HG03066 (cell line): ENCODE results near the gene AUTS2.
"Not testable (repeated sequence)": the region's sequence is repeated elsewhere in the genome, so short reads cannot be mapped to it uniquely, and the experiment has no call there.

Source experiments
- ATAC-seq: cut with Tn5 transposase; IDR thresholded peaks from one replicate; pipeline ENCODE4 v1.9.1; 2021; ENCODE audit warnings: low read depth; ENCODE audit not compliant: unreplicated experiment

The AUTS2 gene

GRCh38 chr7:70347463-70348254 is 749.4 kb downstream of the AUTS2 start:
- ATAC-seq = peak; percentile 96

DNA sequence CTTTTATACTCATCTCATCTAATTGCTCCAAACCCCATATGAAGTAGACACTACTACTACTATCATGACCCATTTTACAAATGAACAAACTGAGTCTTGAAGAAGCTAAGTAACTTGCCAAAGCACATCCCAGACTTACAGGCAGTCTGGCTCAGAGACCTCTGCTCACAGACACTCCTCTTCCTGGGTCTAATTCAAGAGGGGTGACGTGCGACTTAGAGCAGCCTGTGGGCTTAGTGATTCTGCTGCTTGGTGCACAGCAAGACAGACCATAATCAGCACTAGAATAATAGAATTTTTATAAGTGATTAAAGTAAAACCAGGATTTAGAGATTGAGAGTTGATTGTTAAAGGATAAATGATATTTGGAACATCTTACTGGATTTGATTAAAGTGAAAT is 750.8 kb downstream of the AUTS2 start:
- no peak for ATAC-seq

DNA sequence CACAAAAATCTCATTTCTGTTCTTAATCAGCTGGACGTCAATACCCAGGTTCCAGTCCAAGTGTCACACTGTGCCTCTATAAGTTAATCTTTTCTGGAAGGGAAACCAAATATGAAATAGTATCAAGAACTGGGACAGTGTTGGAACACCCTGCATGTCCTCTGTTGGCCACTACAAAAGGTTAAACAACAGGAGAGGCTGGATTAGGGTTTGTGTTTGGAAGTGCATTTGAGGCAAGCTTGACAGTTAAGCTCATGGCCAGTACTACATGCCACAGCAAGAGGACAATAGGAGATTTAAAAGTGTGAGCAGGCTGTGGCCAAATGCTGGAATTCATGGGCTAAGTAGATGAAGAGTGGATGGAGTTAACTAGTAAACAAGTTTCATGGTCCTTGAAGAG is 751.5 kb downstream of the AUTS2 start:
- no peak for ATAC-seq

DNA sequence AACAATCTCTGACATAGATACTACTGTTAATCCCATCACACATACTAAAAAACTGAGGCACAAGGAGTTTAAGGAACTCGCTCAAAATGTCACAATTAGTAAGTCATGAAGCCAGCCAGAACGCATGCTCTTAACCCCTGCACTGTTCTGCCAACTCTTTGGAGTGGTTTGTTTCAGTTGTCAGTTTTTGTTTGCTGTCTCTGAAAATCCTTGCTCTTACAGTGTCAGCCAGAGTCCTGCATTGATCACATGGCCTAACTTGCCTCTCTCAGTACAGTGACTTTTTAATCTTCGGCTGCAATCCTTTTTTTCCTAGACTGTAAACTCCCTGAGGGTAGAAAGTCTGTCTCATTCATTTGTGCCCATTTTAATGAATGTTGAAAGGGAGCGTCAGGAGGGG is 753.8 kb downstream of the AUTS2 start:
- ATAC-seq = no peak

DNA sequence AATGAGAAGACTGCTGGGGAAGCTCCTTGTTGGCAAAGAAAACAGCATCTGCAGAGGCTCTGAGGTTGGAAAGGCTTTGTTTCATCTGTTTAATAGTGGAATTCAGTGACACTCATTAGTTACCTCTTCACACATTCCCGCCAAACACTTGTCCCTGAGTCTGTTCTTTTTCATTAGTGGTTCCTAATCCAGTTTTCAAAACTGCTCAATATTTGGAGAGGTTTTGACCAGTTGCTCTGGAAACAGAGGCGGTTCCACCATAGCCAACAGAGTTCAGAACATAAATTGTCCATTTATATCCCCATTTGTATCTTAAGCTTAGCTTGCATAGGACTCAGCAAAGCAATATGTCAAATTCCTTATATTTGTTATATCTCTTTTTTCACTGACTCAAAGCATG is 754.6 kb downstream of the AUTS2 start:
- no peak for ATAC-seq

GRCh38 chr7:70353330-70353945 is 755.2 kb downstream of the AUTS2 start:
- ATAC-seq = no peak

- no peak for ATAC-seq
These were observed 755.7 kb downstream of the AUTS2 start for GRCh38 chr7:70353946-70354335.

DNA sequence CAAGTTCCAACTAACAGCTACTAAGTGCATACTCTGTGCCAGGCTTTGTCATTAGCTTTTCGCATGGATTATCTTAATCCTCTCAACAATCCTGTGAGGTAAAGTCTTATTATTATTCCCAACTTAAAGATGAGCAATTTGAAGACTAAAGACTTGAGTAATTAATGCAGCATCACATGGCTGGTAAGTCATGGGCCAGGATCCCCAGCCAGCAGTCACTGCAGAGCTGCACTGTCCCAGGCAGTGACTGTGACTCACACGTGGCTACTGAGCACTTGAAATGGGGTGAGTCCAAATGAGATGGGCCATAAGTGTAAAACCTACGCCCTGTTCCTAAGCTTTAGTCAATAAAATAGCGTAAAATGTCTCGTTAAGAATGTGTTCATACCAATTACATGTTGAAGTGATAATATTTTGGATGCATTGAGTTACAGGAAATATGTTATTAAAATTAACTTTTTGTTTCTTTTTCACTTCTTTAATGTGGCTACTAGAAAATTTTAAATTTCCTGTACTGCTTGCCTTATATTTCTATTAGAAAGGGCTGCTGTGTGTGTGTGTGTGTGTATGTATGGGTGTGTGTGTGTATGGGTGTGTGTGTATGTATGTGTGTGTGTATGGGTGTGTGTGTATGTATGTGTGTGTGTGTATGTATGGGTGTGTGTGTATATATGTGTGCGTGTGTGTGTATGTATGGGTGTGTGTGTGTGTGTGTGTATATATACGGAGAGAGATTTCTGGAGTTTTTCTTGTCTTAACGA is 756.3 kb downstream of the AUTS2 start:
- no peak for ATAC-seq

DNA sequence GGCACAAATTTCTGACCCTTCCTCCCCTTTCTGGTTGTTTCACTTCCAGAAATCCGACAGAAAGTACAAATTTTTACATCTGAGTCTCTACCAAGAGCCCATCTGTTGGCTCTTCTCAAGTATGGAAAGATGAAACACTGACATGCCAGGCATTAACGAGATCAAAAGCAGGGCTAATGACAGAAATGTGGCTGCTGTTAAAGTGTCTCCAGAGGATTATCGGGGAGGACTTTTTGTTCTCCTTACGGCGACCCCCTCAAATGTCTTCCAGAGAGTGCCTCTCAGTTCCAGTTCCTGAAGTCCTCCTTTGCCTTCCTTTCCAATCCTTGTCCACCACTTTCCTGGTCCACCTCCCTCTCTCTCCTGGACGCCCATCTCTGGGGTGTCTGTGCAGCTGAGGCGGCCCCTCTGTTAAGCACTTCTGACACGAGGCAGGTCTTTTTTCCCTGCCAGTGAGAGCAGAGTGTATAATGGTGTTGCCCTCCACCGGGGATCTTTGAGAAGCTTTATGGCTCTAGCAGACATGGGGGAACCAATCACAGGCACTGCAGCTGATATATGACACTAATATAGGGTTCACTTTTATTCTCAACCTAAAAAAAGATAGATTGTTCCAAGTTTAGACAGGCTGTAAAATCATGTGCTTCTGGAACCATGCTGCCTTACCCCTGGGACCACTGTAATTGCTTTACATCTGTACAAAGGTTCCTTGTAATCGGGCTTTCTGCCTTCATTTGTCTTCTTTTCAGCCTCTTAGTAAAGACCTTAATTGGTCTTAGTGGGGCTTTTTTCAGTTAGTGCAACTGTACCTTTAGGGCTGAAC is 757.1 kb downstream of the AUTS2 start:
- no peak for ATAC-seq

DNA sequence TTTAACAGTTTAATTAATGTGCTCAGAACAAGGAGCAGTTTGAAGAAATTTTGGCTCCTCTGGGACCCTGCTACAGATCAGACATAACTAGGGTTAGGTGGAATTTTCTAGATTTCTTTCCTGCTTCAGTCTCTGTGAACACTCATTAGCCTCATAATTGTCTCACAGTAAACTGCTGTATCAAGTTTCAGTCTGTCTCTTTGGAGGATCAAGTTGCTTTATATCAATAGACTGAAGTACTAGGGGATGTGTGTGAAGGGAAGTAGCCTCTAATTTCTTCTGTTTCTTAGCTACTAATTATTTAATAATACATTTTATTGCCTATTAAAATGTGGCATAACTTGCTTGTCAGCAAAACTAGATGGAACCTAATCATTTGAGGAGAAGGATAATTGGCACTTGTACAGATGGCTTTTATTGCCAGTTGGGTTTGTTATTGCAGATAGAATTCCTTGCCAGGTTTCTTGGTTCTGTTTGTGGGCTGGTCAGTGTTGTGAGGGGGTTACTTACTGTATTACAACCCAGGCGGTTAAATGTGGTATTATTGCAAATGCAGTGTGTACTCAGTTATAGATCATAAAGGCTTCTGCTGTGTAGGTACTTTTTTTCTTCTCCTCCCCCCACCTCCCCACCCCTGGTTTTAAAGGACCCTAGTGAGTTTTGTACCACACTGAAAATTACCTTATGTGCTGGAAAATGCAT is 758.0 kb downstream of the AUTS2 start:
- no peak for ATAC-seq

DNA sequence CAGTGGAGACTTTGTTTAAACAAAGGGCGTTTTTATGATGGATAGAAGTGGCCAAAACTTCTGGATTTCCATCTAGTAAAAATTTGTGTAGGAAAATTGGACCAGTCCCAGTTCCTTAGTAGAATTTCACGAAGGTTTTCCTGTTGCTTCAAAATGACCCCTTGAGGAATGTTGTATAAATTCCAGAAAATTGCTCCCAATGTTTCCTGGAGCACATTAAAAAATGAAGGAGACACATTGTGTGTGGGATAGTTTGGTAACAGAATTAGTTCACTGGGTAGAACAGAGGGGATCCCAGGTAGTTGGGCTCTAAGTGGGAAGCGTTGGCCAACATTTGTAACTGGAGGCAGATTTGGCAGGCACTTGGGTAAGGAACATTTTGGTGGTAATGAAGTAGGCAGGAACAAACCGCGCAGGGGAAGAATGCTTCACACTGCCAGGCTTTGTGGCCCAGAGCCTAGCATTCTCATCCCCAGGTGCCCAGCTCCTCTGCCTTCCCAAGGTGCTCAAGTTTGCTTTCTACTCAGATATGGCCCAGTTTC is 758.6 kb downstream of the AUTS2 start:
- no peak for ATAC-seq

DNA sequence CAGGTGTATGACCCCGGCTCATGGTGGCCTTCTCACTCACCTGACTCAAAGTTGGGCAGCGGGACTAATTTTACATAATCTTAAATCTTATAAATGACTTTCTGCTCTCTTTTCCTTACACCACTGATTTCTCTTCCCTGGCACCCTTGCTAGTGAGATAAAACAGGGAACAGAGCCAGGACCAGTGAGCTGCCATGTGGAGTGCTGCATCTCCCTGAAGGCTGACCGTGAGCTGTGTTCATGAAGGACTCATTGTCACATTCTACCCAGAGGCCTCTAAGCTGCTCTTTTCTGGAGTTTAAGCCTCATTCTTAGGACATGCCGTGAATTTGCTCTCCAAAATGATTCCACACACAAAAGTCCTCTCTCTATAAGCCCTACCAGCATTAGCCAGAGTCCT is 762.3 kb downstream of the AUTS2 start:
- ATAC-seq = no peak

- ATAC-seq = no peak
These were observed 763.5 kb downstream of the AUTS2 start for GRCh38 chr7:70361821-70362220.

- ATAC-seq = not testable (repeated sequence)
These were observed 766.1 kb downstream of the AUTS2 start for GRCh38 chr7:70364393-70364792.

DNA sequence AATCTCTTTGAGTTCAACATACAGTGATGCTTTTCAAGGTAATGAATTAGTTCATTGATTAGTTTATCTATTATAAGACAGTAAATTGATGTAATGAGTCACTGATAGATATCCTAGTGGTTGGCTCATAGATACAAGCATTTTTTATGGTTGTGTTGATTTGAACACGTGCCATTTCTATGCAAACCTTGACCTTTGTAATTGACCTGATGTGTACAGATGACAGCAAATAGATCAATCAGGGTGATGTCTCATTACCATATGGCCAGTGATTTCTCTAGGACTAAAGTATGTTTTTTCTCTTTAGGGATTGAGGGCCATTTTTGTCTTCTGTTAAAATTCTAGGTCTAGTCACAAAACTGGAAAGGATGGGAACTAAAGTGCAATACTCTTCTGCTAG is 773.4 kb downstream of the AUTS2 start:
- no peak for ATAC-seq

GRCh38 chr7:70372768-70373515 is 774.7 kb downstream of the AUTS2 start:
- no peak for ATAC-seq

DNA sequence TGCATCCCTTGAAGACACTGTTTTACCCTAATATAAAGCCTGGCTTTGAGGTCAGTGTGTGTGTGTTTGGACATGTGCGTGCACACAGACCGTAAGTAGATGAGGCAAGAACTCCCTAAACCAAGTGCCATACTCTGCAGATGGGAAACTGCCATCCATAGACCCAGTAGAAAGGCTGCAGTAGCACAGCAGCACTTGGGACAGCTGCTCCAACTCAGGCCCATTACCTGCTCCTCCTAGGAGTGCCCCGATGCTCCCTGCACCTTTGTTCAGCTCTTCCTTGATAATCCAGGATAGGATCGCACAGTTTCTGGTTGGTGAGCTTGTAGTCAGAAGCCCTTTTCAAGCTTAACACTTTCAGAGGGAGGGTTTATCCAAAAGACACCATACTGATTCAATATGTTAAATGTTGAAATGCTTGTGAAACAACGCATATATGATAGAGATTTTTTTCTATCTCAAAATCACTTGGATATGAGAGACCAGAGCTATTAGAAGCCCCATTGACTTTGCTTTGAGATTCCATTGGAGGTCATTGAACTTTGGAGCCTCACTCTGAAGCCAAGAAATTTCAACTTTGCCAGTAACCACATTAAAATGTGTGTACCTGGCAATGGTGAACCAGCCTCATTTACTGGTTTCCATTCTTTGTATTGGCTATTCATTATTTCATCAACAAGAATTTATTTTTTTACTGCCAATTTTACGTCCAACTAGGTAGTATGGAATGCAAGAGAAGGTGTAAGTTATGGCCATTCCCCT is 776.7 kb downstream of the AUTS2 start:
- no peak for ATAC-seq

DNA sequence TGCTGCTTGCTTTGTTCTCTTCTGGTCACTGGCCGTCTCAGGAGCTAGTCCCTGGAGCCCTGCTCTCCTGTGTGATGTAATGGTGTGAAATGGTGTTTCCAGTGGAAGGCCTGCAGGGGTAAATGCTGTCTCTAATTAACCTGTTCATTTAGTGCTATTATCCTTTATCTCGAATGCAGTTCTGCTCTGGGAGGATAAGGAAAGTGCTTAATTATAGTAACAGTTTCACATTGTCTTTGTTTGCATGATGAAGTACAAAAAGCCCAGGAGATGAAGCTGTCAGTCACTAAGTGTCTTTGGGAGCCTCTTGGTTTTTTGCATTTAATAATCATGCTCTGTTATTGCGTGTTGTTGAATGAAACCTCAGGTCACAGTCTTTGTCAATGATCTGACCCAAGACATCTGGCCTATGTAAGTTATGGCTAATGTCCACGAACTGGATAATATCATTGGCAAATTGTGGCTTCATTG is 778.3 kb downstream of the AUTS2 start:
- ATAC-seq = no peak
